Ovary (tissue), 9 donors: ENCODE results near the gene ANAPC10. TPM values are rescaled to one million over a fixed set of nuclear protein-coding genes. Genes with fewer than 3 reads are reported as not detected.

ENCODE experiments used
- DNase-seq, 5 donors: peaks; one replicate each; pipeline ENCODE4 v3.0.0-alpha.2; 2019 to 2020
- H3K27ac ChIP-seq, 2 donors: fragments of 200-600 bp; one replicate each; pipeline versions ENCODE4 v1.5.1 to v1.8.0; 2019 to 2022
- H3K27me3 ChIP-seq: fragments of 200-600 bp; one replicate; pipeline ENCODE4 v1.8.0; 2022
- H3K36me3 ChIP-seq: fragments of 200-600 bp; sonication (generic); one replicate; pipeline ENCODE4 v1.5.1; 2019
- H3K4me1 ChIP-seq: one replicate; pipeline ENCODE4 v1.8.1; 2013; ENCODE audit warnings: mild to moderate bottlenecking, moderate library complexity; ENCODE audit not compliant: insufficient read depth
- H3K4me3 ChIP-seq: fragments of 200-600 bp; sonication (generic); one replicate; pipeline ENCODE4 v1.5.1; 2017
- H3K9me3 ChIP-seq, 2 donors: fragments of 200-600 bp in 1 of 2; sonication (generic) in 1 of 2; one replicate each; pipeline versions ENCODE4 v1.5.1 to v1.8.1; 2013 to 2019; ENCODE audit warnings: mild to moderate bottlenecking in 1 of 2, moderate library complexity in 1 of 2
- EP300 ChIP-seq: sonication (generic); formaldehyde crosslinking; IDR thresholded peaks from one replicate; pipeline ENCODE4 v1.6.1; 2017; ENCODE audit warnings: antibody characterized with exemption
- POLR2A ChIP-seq: fragments of 450-650 bp; IDR thresholded peaks from one replicate; pipeline ENCODE4 v1.6.1; 2017; ENCODE audit warnings: antibody characterized with exemption, mild to moderate bottlenecking, moderate library complexity
- WGBS, 3 donors: extraction: QIAGEN DNeasy Blood & Tissue Kit in 1 of 3; methylation state at CpG; one replicate each; pipeline versions ENCODE4 v1.1.5 to v1.1.7; 2013 to 2017; 5-methylcytosine and 5-hydroxymethylcytosine counted together
- intact Hi-C, 4 donors: fragments of 100-400 bp; cut with DNase I; formaldehyde crosslinking; loops; one replicate each; pipeline versions ENCODE4 v1.11.0 to v1.15.1; 2022 to 2023
- polyA plus RNA-seq, 2 donors: library from polyadenylated mRNA; stranded (reverse); fragments of 200-250 nt in 1 of 2; fragments of 350-450 nt in 1 of 2; fragmentation: Illumina TruSeq in 1 of 2; extraction: RNeasy Lipid Tissue Mini Kit (QIAGEN cat#74804) in 1 of 2; gene quantifications; one replicate each; pipeline ENCODE4 v1.2.3, GENCODE V29; 2013 to 2014
- total RNA-seq, 7 donors: library from RNA; depleted of rRNA in 2 of 7; stranded (reverse); fragments of >200 nt in 2 of 7; fragmentation: NEBNext Ultra II Directional in 3 of 7; extraction: Animal tissue kit (Norgen Biotek cat#: 25700) in 3 of 7; gene quantifications; one replicate each; pipeline versions ENCODE4 v1.1.0 to v1.2.4, GENCODE V29; 2016 to 2023
- TF ChIP-seq, protein P1 (sequence below), 3 donors: fragments of 450-650 bp in 2 of 3; fragments of 200-600 bp in 1 of 3; IDR thresholded peaks; one replicate each; pipeline versions ENCODE4 v1.5.1 to v1.8.0; 2016 to 2022; ENCODE audit warnings: antibody characterized with exemption in 3 of 3, mild to moderate bottlenecking in 1 of 3
- donor health status: DM: no; HTN: no; CAD: no; lungs with moderate emphysema.
- donor health status: DM: no; HTN: no; CAD: no.
- donor health status: Bipolar disorder and iron deficiency.
- donor health status: DM: yes; HTN: yes; CAD: no.
- donor health status: DM: no; HTN: no; CAD: no.
- donor health status: DM: yes; HTN: yes; CAD: no.

Gene ANAPC10
- total and polyA plus RNA-seq, 9 donors = 13.3 to 27.8 (median 18.9) TPM

DNA sequence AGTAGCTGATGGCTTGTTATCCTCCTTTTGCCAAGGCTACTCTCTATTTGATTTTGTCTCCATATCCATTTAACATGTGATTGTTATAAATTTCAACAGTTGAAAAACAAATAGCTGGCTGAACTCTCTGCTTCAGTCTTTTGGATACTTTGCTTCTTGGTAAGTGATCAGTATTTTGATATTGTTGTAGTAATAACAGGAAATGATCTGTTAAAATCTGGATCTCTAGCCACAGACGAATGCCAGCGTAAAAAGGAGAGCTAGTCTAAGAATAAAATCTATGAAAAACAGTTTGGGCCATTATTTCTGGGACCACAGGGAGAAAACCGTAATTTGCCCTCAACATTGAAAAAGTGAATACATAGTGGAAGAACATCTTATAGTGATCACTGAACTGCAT is 113.8 kb downstream of the ANAPC10 start:
- no peak overlapping the region for H3K4me3 ChIP-seq
- intact Hi-C loops = no loop called here
- no peaks in the 10 kb centered on the region for H3K27me3 ChIP-seq
- no peaks in the 10 kb centered on the region for H3K4me1 ChIP-seq
- no peak overlapping the region for H3K27ac ChIP-seq
- no peak for DNase-seq
- TF ChIP-seq POLR2A = no peak
- TF ChIP-seq, protein P1, sequence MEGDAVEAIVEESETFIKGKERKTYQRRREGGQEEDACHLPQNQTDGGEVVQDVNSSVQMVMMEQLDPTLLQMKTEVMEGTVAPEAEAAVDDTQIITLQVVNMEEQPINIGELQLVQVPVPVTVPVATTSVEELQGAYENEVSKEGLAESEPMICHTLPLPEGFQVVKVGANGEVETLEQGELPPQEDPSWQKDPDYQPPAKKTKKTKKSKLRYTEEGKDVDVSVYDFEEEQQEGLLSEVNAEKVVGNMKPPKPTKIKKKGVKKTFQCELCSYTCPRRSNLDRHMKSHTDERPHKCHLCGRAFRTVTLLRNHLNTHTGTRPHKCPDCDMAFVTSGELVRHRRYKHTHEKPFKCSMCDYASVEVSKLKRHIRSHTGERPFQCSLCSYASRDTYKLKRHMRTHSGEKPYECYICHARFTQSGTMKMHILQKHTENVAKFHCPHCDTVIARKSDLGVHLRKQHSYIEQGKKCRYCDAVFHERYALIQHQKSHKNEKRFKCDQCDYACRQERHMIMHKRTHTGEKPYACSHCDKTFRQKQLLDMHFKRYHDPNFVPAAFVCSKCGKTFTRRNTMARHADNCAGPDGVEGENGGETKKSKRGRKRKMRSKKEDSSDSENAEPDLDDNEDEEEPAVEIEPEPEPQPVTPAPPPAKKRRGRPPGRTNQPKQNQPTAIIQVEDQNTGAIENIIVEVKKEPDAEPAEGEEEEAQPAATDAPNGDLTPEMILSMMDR (IDR thresholded peaks at IDR 0.05) = no peak
- TF ChIP-seq EP300 = no peak
- H3K36me3 ChIP-seq = no peaks in the 10 kb centered on the region
- no peaks in the 10 kb centered on the region for H3K9me3 ChIP-seq
- WGBS, 3 donors = 73 to 88% (median 84%) methylated on average over 3 of the region's 3 CpGs

DNA sequence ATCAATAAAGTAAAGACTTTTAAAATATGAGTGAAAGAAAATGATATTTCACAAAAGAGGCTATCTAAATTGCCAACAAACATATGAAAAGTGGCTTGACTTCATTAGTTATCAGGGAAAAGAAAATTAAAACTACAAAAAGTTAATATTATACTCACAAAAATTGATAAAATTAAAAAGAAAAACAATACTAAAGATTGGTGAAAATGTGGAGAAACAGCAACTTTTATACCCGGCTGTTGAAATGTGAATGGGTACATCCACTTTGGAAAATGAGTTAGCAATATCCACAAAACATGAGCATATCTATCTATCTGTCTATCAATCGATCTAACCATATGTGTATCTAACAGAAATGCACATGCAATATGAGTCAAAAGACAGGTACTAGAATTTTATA is 122.3 kb downstream of the ANAPC10 start:
- Histone ChIP-seq H3K4me3 (no peak overlapping the region), H3K27ac (no peak overlapping the region), H3K9me3 (no peaks in the 10 kb centered on the region), H3K36me3 (no peaks in the 10 kb centered on the region), H3K4me1 (no peaks in the 10 kb centered on the region), H3K27me3 (no peaks in the 10 kb centered on the region)
- intact Hi-C loops = no loop called here
- WGBS, 3 donors = 95 to 98% (median 96%) methylated on average over 2 of the region's 2 CpGs
- TF ChIP-seq POLR2A (no peak), EP300 (no peak)
- TF ChIP-seq, protein P1 (IDR thresholded peaks at IDR 0.05) = no peak
- no peak for DNase-seq

DNA sequence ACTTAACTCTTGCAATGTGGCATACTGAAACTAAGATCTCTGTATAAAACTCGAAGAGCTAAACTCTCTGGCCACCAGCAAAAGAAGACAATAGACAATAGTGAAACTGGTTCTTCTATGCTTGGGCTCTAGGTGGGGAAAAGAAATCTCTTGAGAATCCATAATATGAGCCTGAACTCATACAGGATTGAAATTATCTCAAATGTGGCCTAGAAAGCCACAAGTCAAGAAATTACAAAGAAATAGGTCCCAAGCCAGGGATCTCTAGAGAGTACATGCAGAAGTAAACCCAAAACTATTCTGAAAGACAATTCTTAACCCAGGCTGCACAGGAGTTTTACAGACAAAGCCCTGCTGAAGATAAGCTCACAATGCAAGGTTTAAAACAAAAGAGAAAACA is 127.4 kb downstream of the ANAPC10 start:
- TF ChIP-seq EP300 = no peak
- TF ChIP-seq POLR2A = no peak
- TF ChIP-seq, protein P1 (IDR thresholded peaks at IDR 0.05) = no peak
- DNase-seq = no peak
- Histone ChIP-seq H3K9me3 (no peaks in the 10 kb centered on the region), H3K36me3 (no peaks in the 10 kb centered on the region), H3K27me3 (no peaks in the 10 kb centered on the region), H3K4me3 (no peak overlapping the region), H3K4me1 (no peaks in the 10 kb centered on the region), H3K27ac (no peak overlapping the region)
- 84 to 88% (median 87%) methylated on average over 1 of the region's 1 CpG for WGBS, 3 donors
- intact Hi-C loops = no loop called here

DNA sequence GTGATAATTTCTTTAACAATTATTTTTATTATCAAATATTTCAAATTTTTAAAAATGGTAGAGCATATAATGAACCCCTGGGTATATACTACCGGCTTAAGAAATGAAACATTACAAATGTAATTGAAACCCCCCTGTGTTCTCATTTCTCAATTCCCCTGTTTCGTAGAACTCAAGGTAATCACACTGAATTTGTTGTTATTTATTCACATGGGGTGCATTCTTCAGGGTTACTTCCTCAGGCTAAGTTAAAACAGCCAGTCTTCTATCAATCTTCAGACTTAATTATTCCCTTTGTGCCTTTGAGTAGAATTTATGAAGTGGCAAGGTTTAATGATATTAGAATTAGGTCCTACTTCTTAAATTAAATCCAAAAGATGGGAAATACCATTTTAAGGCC is 128.2 kb downstream of the ANAPC10 start:
- H3K9me3 ChIP-seq = no peaks in the 10 kb centered on the region
- H3K4me3 ChIP-seq = no peak overlapping the region
- no peak for DNase-seq
- no peaks in the 10 kb centered on the region for H3K4me1 ChIP-seq
- TF ChIP-seq EP300 (no peak), POLR2A (no peak)
- TF ChIP-seq, protein P1 (IDR thresholded peaks at IDR 0.05) = no peak
- no peaks in the 10 kb centered on the region for H3K36me3 ChIP-seq
- H3K27ac ChIP-seq = no peak overlapping the region
- intact Hi-C loops = no loop called here
- WGBS, 3 donors = 93 to 96% (median 94%) methylated on average over 2 of the region's 2 CpGs
- H3K27me3 ChIP-seq = no peaks in the 10 kb centered on the region

DNA sequence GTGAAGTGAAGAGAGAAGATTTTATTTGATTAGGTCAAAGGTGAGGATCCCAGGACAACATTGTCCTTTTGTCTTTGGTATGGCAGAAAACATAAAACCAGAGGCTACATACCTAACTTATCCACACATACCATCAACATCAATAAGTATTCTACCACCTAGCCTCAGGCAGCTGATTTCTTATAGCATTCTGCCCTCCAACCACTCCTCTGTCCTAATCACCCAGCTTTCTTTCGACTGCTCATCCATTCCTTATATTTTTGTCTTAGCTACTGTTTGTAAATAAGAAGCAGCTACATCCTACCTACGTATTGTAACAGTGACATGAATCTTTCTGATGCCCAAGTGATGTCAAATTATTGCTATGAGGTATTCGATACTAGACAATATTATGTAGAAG is 129.4 kb downstream of the ANAPC10 start:
- no peaks in the 10 kb centered on the region for H3K9me3 ChIP-seq
- no peak for TF ChIP-seq EP300
- TF ChIP-seq POLR2A = no peak
- TF ChIP-seq, protein P1 (IDR thresholded peaks at IDR 0.05) = no peak
- intact Hi-C loops = no loop called here
- H3K27ac ChIP-seq = no peak overlapping the region
- 85 to 95% (median 88%) methylated on average over 3 of the region's 3 CpGs for WGBS, 3 donors
- no peaks in the 10 kb centered on the region for H3K27me3 ChIP-seq
- H3K4me3 ChIP-seq = no peak overlapping the region
- H3K36me3 ChIP-seq = no peaks in the 10 kb centered on the region
- DNase-seq = no peak
- no peaks in the 10 kb centered on the region for H3K4me1 ChIP-seq
